SJCRH30 (cell line): ENCODE data around the gene TNKS2. TPM values are rescaled to one million over a fixed set of nuclear protein-coding genes. Genes with fewer than 3 reads are reported as not detected.
"Not testable (repeated sequence)": the region's sequence is repeated elsewhere in the genome, so short reads cannot be mapped to it uniquely, and the experiment has no call there.

Source experiments
- DNase-seq, 2 experiments: peaks; one replicate each; pipeline ENCODE4 v3.0.0-alpha.2; 2015 to 2020
- H3K27ac ChIP-seq: fragments of 250-450 bp; sonication (Bioruptor Pico); 2 replicates; pipeline ENCODE4 v1.5.1; 2020; ENCODE audit warnings: mild to moderate bottlenecking, moderate library complexity
- H3K27me3 ChIP-seq: fragments of 250-450 bp; sonication (Bioruptor Pico); 2 replicates; pipeline ENCODE4 v1.5.1; 2020; ENCODE audit warnings: mild to moderate bottlenecking, moderate library complexity
- H3K36me3 ChIP-seq: fragments of 250-450 bp; sonication (Bioruptor Pico); 2 replicates; pipeline ENCODE4 v1.5.1; 2020; ENCODE audit warnings: mild to moderate bottlenecking, moderate library complexity
- H3K4me1 ChIP-seq: fragments of 250-450 bp; sonication (Bioruptor Pico); 2 replicates; pipeline ENCODE4 v1.5.1; 2020; ENCODE audit warnings: mild to moderate bottlenecking, moderate library complexity
- H3K4me3 ChIP-seq: fragments of 250-450 bp; sonication (Bioruptor Pico); 2 replicates; pipeline ENCODE4 v1.5.1; 2020; ENCODE audit warnings: mild to moderate bottlenecking, moderate library complexity
- H3K9me3 ChIP-seq: fragments of 250-450 bp; sonication (Bioruptor Pico); replicated peaks from 2 replicates; pipeline ENCODE4 v1.5.1; 2020; ENCODE audit warnings: mild to moderate bottlenecking, moderate library complexity
- total RNA-seq: library from RNA; depleted of rRNA; stranded (reverse); fragments of >200 nt; shearing (Covaris generic); gene quantifications from 2 replicates; pipeline ENCODE4 v1.2.3, GENCODE V29; 2014; rRNA removed

TNKS2 gene
- total RNA-seq = 15.9 and 17.6 TPM in 2 replicates

GRCh38 chr10:91797874-91798648, at the start of gene TNKS2:
Gene TNKS2 (plus strand): TSS chr10:91798426. CDS start chr10:91798691, 265 bp downstream.
- DNase-seq = peak; percentile 85 to 89
- Histone ChIP-seq H3K4me1 (no peaks in the 10 kb centered on the region), H3K27me3 (no peaks in the 10 kb centered on the region), H3K4me3 (peak within 1 kb of the TSS; percentile 77), H3K9me3 (no peaks in the 10 kb centered on the region), H3K27ac (peak within 1 kb of the TSS; percentile 95), H3K36me3 (no peaks in the 10 kb centered on the region)

- H3K4me3 ChIP-seq = peak overlapping the region; percentile 41
- H3K4me1 ChIP-seq, H3K9me3 ChIP-seq, DNase-seq, H3K36me3 ChIP-seq, H3K27me3 ChIP-seq, H3K27ac ChIP-seq: not testable (repeated sequence)
Measured at GRCh38 chr10:91749592-91749991, 48.6 kb upstream of the TNKS2 start.

GRCh38 chr10:91756286-91756685, 41.9 kb upstream of the TNKS2 start:
- no peak overlapping the region for H3K4me3 ChIP-seq
- no peak for DNase-seq
- no peaks in the 10 kb centered on the region for H3K27me3 ChIP-seq
- H3K4me1 ChIP-seq = no peaks in the 10 kb centered on the region
- H3K36me3 ChIP-seq = no peaks in the 10 kb centered on the region
- no peaks in the 10 kb centered on the region for H3K9me3 ChIP-seq
- H3K27ac ChIP-seq = no peak overlapping the region

GRCh38 chr10:91758303-91759146, 39.7 kb upstream of the TNKS2 start:
- no peaks in the 10 kb centered on the region for H3K27me3 ChIP-seq
- no peak overlapping the region for H3K27ac ChIP-seq
- H3K36me3 ChIP-seq = no peaks in the 10 kb centered on the region
- no peaks in the 10 kb centered on the region for H3K9me3 ChIP-seq
- peak in 1 of 2 experiments; percentile 45 for DNase-seq
- no peak overlapping the region for H3K4me3 ChIP-seq
- H3K4me1 ChIP-seq = no peaks in the 10 kb centered on the region

GRCh38 chr10:91759581-91759986, 38.6 kb upstream of the TNKS2 start:
- no peaks in the 10 kb centered on the region for H3K9me3 ChIP-seq
- no peaks in the 10 kb centered on the region for H3K4me1 ChIP-seq
- no peak overlapping the region for H3K4me3 ChIP-seq
- no peak overlapping the region for H3K27ac ChIP-seq
- no peak for DNase-seq
- H3K27me3 ChIP-seq = no peaks in the 10 kb centered on the region
- H3K36me3 ChIP-seq = no peaks in the 10 kb centered on the region

- DNase-seq = no peak
- Histone ChIP-seq H3K9me3 (no peaks in the 10 kb centered on the region), H3K4me3 (no peak overlapping the region), H3K36me3 (no peaks in the 10 kb centered on the region), H3K4me1 (no peaks in the 10 kb centered on the region), H3K27me3 (no peaks in the 10 kb centered on the region), H3K27ac (no peak overlapping the region)
Measured at GRCh38 chr10:91761721-91762120, 36.5 kb upstream of the TNKS2 start.

- H3K4me3 ChIP-seq = no peak overlapping the region
- no peaks in the 10 kb centered on the region for H3K27me3 ChIP-seq
- no peak for DNase-seq
- H3K27ac ChIP-seq = no peak overlapping the region
- no peaks in the 10 kb centered on the region for H3K36me3 ChIP-seq
- no peaks in the 10 kb centered on the region for H3K4me1 ChIP-seq
- H3K9me3 ChIP-seq = no peaks in the 10 kb centered on the region
Measured at GRCh38 chr10:91762878-91763277, 35.3 kb upstream of the TNKS2 start.

- no peak for DNase-seq
- H3K4me1 ChIP-seq = no peaks in the 10 kb centered on the region
- no peaks in the 10 kb centered on the region for H3K9me3 ChIP-seq
- H3K36me3 ChIP-seq = no peaks in the 10 kb centered on the region
- no peaks in the 10 kb centered on the region for H3K27me3 ChIP-seq
- no peak overlapping the region for H3K4me3 ChIP-seq
- no peak overlapping the region for H3K27ac ChIP-seq
Measured at GRCh38 chr10:91766676-91767075, 31.6 kb upstream of the TNKS2 start.

GRCh38 chr10:91768123-91768522, 30.1 kb upstream of the TNKS2 start:
- Histone ChIP-seq H3K27ac (no peak overlapping the region), H3K4me1 (no peaks in the 10 kb centered on the region), H3K4me3 (no peak overlapping the region), H3K27me3 (no peaks in the 10 kb centered on the region), H3K36me3 (no peaks in the 10 kb centered on the region), H3K9me3 (no peaks in the 10 kb centered on the region)
- DNase-seq = no peak

GRCh38 chr10:91771907-91772306, 26.3 kb upstream of the TNKS2 start:
- Histone ChIP-seq H3K4me1 (no peaks in the 10 kb centered on the region), H3K36me3 (no peaks in the 10 kb centered on the region), H3K9me3 (no peaks in the 10 kb centered on the region), H3K4me3 (no peak overlapping the region), H3K27me3 (no peaks in the 10 kb centered on the region), H3K27ac (no peak overlapping the region)
- no peak for DNase-seq

- Histone ChIP-seq H3K9me3 (no peaks in the 10 kb centered on the region), H3K27ac (no peak overlapping the region), H3K4me1 (no peaks in the 10 kb centered on the region), H3K36me3 (no peaks in the 10 kb centered on the region), H3K27me3 (no peaks in the 10 kb centered on the region), H3K4me3 (no peak overlapping the region)
- no peak for DNase-seq
Measured at GRCh38 chr10:91772461-91772860, 25.8 kb upstream of the TNKS2 start.

GRCh38 chr10:91772869-91773268, 25.4 kb upstream of the TNKS2 start:
- Histone ChIP-seq H3K9me3 (no peaks in the 10 kb centered on the region), H3K27me3 (no peaks in the 10 kb centered on the region), H3K4me3 (no peak overlapping the region), H3K27ac (no peak overlapping the region), H3K36me3 (no peaks in the 10 kb centered on the region), H3K4me1 (no peaks in the 10 kb centered on the region)
- DNase-seq = no peak

GRCh38 chr10:91774571-91774970, 23.7 kb upstream of the TNKS2 start:
- Histone ChIP-seq H3K9me3 (no peaks in the 10 kb centered on the region), H3K27me3 (no peaks in the 10 kb centered on the region), H3K4me3 (no peak overlapping the region), H3K27ac (no peak overlapping the region), H3K36me3 (no peaks in the 10 kb centered on the region), H3K4me1 (no peaks in the 10 kb centered on the region)
- DNase-seq = no peak

- H3K27ac ChIP-seq = no peak overlapping the region
- H3K9me3 ChIP-seq = no peaks in the 10 kb centered on the region
- no peaks in the 10 kb centered on the region for H3K4me1 ChIP-seq
- no peaks in the 10 kb centered on the region for H3K36me3 ChIP-seq
- no peak overlapping the region for H3K4me3 ChIP-seq
- no peaks in the 10 kb centered on the region for H3K27me3 ChIP-seq
- no peak for DNase-seq
Measured at GRCh38 chr10:91775731-91776130, 22.5 kb upstream of the TNKS2 start.

- H3K27ac ChIP-seq = no peak overlapping the region
- H3K4me3 ChIP-seq = no peak overlapping the region
- H3K27me3 ChIP-seq = no peaks in the 10 kb centered on the region
- no peaks in the 10 kb centered on the region for H3K9me3 ChIP-seq
- DNase-seq = no peak
- H3K4me1 ChIP-seq = no peaks in the 10 kb centered on the region
- no peaks in the 10 kb centered on the region for H3K36me3 ChIP-seq
Measured at GRCh38 chr10:91776266-91776665, 22.0 kb upstream of the TNKS2 start.
